DOHH2 (cell line): ENCODE results near the gene SOX10.

Experiments
- CTCF ChIP-seq: fragments of 200-600 bp; sonication (generic); IDR thresholded peaks from one replicate; pipeline ENCODE4 v1.5.1; 2014; ENCODE audit warnings: antibody characterized with exemption, mild to moderate bottlenecking, low read depth, low read length; ENCODE audit not compliant: poor library complexity, severe bottlenecking
- EZH2phosphoT487 ChIP-seq: fragments of 200-600 bp; sonication (generic); IDR thresholded peaks from 2 replicates; pipeline ENCODE4 v1.6.1; 2017; ENCODE audit warnings: borderline replicate concordance, mild to moderate bottlenecking, antibody characterized with exemption, low read length, moderate library complexity, mixed read lengths

- no peak for TF ChIP-seq CTCF
- no peak for TF ChIP-seq EZH2phosphoT487
Observed at GRCh38 chr22:37926358-37926757, 58.0 kb downstream of the SOX10 start.
